Measurements from ENCODE around the gene NLRP9. TPM values are rescaled to one million over a fixed set of nuclear protein-coding genes. Genes with fewer than 3 reads are reported as not detected.

NLRP9 gene
- total RNA-seq, 1 experiment from 2014 or later: not detected

DNA sequence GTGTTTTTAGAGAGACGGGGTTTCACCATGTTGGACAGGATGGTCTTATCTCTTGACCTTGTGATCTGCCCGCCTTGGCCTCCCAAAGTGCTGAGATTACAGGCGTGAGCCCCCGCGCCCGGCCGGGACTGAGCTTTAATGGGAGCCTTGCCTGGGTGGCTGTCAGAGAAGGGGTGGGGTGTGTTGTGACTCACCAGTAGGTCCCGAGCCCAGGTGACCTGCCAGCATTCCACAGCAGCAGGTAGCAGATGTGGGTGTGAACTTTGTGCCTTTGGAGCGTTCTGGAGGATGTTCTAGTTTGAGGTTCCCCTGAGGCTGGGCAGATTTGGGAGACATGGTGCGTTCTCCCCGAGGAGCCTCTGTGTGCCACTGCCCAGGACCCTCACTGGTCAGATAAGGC, 70.2 kb downstream of the NLRP9 start:
- ChIA-PET POLR2A (interaction anchor here (0.9 to 2.0 kb wide), 3 partner anchors 12 to 21 kb away, joined by 3 to 15 read pairs (median 4); partner anchors contain the start of gene U2AF2), CTCF (interaction anchor here (1.0 kb wide), 2 partner anchors 14 to 15 kb away, joined by 3 to 9 read pairs; partner anchors contain the start of gene U2AF2)
- peak overlapping the region; percentile 91 for H3K27ac Mint-ChIP-seq (ENCODE audit: unreplicated experiment)
- no peak overlapping the region for H3K4me3 ChIP-seq (ENCODE audit: low read depth, low read length)
- H3K9me3 ChIP-seq: no peaks in the 10 kb centered on the region
- BruUV-seq (replicated peaks): no TSS peak
- no peaks in the 10 kb centered on the region for H3K9me3 Mint-ChIP-seq (ENCODE audit: unreplicated experiment)
- peak; percentile 90 to 93 for DNase-seq
- peaks cover 29% of the 10 kb centered on the region for H3K36me3 ChIP-seq (ENCODE audit: control insufficient read depth, insufficient read depth, low read length)
- H3K27me3 Mint-ChIP-seq (ENCODE audit: insufficient read depth, unreplicated experiment): no peaks in the 10 kb centered on the region
- intact Hi-C loops (cut with micrococcal nuclease; ENCODE audit: unreplicated experiment): no loop called here
- peaks cover 38% of the 10 kb centered on the region for H3K4me1 ChIP-seq
- peaks cover 99% of the 10 kb centered on the region for H3K36me3 Mint-ChIP-seq (ENCODE audit: insufficient read depth, unreplicated experiment)
- H3K27me3 ChIP-seq (replicated peaks; ENCODE audit: control insufficient read depth, insufficient read depth, low read length): no peaks in the 10 kb centered on the region
- TF ChIP-seq, protein P1, sequence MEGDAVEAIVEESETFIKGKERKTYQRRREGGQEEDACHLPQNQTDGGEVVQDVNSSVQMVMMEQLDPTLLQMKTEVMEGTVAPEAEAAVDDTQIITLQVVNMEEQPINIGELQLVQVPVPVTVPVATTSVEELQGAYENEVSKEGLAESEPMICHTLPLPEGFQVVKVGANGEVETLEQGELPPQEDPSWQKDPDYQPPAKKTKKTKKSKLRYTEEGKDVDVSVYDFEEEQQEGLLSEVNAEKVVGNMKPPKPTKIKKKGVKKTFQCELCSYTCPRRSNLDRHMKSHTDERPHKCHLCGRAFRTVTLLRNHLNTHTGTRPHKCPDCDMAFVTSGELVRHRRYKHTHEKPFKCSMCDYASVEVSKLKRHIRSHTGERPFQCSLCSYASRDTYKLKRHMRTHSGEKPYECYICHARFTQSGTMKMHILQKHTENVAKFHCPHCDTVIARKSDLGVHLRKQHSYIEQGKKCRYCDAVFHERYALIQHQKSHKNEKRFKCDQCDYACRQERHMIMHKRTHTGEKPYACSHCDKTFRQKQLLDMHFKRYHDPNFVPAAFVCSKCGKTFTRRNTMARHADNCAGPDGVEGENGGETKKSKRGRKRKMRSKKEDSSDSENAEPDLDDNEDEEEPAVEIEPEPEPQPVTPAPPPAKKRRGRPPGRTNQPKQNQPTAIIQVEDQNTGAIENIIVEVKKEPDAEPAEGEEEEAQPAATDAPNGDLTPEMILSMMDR (IDR thresholded peaks at IDR 0.05; ENCODE audit: insufficient read depth in 1 of 2, low read depth in 1 of 2, low read length in 1 of 2, severe bottlenecking in 1 of 2, unreplicated experiment in 1 of 2): no peak
- H3K4me1 Mint-ChIP-seq (ENCODE audit: low read depth, unreplicated experiment): peaks cover 34% of the 10 kb centered on the region
- H3K4me3 Mint-ChIP-seq (ENCODE audit: unreplicated experiment): peak overlapping the region; percentile 69

DNA sequence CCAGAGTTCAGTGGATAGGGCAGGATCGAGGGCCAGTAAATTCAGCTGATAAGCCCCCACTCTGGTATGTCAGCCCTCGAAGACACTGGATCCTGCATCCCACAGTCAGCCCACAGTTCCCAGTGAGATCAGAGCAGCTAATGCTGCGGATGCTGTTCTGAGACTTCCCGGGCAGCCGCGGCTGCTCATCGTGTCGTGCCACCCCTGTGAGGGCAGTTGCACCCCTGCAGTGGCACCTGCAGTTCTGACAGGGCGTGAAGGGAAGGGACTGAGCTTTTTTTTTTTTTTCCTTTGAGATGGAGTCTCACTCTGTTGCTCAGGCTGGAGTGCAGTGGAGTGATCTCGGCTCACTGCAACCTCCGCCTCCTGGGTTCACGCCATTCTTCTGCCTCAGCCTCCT, 70.7 kb downstream of the NLRP9 start:
- Mint-ChIP-seq H3K36me3 (ENCODE audit: insufficient read depth, unreplicated experiment) (peaks cover 99% of the 10 kb centered on the region), H3K9me3 (ENCODE audit: unreplicated experiment) (no peaks in the 10 kb centered on the region), H3K27ac (ENCODE audit: unreplicated experiment) (peak overlapping the region; percentile 91), H3K4me3 (ENCODE audit: unreplicated experiment) (peak overlapping the region; percentile 69), H3K4me1 (ENCODE audit: low read depth, unreplicated experiment) (peaks cover 39% of the 10 kb centered on the region), H3K27me3 (ENCODE audit: insufficient read depth, unreplicated experiment) (no peaks in the 10 kb centered on the region)
- no peak for DNase-seq
- no peak overlapping the region for H3K4me3 ChIP-seq (ENCODE audit: low read depth, low read length)
- H3K9me3 ChIP-seq: no peaks in the 10 kb centered on the region
- no TSS peak for BruUV-seq (replicated peaks)
- peaks cover 34% of the 10 kb centered on the region for H3K36me3 ChIP-seq (ENCODE audit: control insufficient read depth, insufficient read depth, low read length)
- ChIA-PET POLR2A (interaction anchor here (0.6 to 2.0 kb wide), 4 partner anchors 8 to 158 kb away, joined by 3 to 15 read pairs (median 8); partner anchors contain the start of gene U2AF2), CTCF (interaction anchor here (1.0 kb wide), 1 partner anchor 14 kb away, joined by 3 read pairs; no protein-coding TSS in a partner anchor)
- peaks cover 37% of the 10 kb centered on the region for H3K4me1 ChIP-seq
- TF ChIP-seq, protein P1 (IDR thresholded peaks at IDR 0.05; ENCODE audit: insufficient read depth in 1 of 2, low read depth in 1 of 2, low read length in 1 of 2, severe bottlenecking in 1 of 2, unreplicated experiment in 1 of 2): no peak
- H3K27me3 ChIP-seq (replicated peaks; ENCODE audit: control insufficient read depth, insufficient read depth, low read length): no peaks in the 10 kb centered on the region
- intact Hi-C loops (cut with micrococcal nuclease; ENCODE audit: unreplicated experiment): no loop called here

DNA sequence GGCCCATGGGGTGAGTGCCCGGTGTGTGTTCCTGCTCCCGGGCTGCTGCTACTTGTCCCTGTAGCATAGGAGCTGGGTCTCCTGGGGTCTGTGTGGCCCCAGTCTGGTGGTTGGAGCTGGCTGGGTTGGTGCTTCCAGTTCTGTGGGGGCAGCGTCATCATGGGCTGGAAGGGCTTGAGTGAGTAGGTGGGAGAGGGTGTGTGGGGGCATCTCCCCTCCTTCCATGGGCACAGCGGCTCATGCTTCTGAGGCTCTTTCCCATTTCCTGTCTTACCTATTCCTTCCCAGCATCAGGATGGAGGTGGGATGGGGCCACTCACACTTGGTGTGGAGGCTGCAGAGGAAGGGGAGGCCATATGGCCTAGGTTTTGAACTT, 71.2 kb downstream of the NLRP9 start:
- peaks cover 37% of the 10 kb centered on the region for H3K4me1 ChIP-seq
- CTCF ChIA-PET: no interaction called here

More for the DNA sequence above, 71.2 kb downstream of the NLRP9 start:
- no TSS peak for BruUV-seq (replicated peaks)
- intact Hi-C loops (cut with micrococcal nuclease; ENCODE audit: unreplicated experiment): no loop called here
- no peak for DNase-seq
- TF ChIP-seq, protein P1 (IDR thresholded peaks at IDR 0.05; ENCODE audit: insufficient read depth in 1 of 2, low read depth in 1 of 2, low read length in 1 of 2, severe bottlenecking in 1 of 2, unreplicated experiment in 1 of 2): no peak
- no peaks in the 10 kb centered on the region for H3K9me3 ChIP-seq
- H3K27me3 Mint-ChIP-seq (ENCODE audit: insufficient read depth, unreplicated experiment): no peaks in the 10 kb centered on the region
- H3K36me3 ChIP-seq (ENCODE audit: control insufficient read depth, insufficient read depth, low read length): peaks cover 34% of the 10 kb centered on the region
- H3K4me1 Mint-ChIP-seq (ENCODE audit: low read depth, unreplicated experiment): peaks cover 43% of the 10 kb centered on the region
- H3K9me3 Mint-ChIP-seq (ENCODE audit: unreplicated experiment): no peaks in the 10 kb centered on the region
- peak overlapping the region; percentile 69 for H3K4me3 Mint-ChIP-seq (ENCODE audit: unreplicated experiment)
- POLR2A ChIA-PET: interaction anchor here (0.6 to 2.0 kb wide), 3 partner anchors 9 to 158 kb away, joined by 3 to 15 read pairs (median 13); partner anchors contain the start of gene U2AF2
- H3K36me3 Mint-ChIP-seq (ENCODE audit: insufficient read depth, unreplicated experiment): peaks cover 99% of the 10 kb centered on the region
- H3K4me3 ChIP-seq (ENCODE audit: low read depth, low read length): no peak overlapping the region
- no peaks in the 10 kb centered on the region for H3K27me3 ChIP-seq (replicated peaks; ENCODE audit: control insufficient read depth, insufficient read depth, low read length)
- peak overlapping the region; percentile 91 for H3K27ac Mint-ChIP-seq (ENCODE audit: unreplicated experiment)
